Colon (tissue), 2 donors: Measurements from ENCODE around the gene RND3.

Experiments
- FAIRE-seq: peaks from 2 replicates; lab custom pipeline; 2012; peaks lifted over from hg19 to GRCh38; lab: Jason Lieb, UNC
- donor health status: control.
- donor health status: control.

The RND3 gene

GRCh38 chr2:150491943-150492342, 4.5 kb upstream of the RND3 start:
- no peak for FAIRE-seq

GRCh38 chr2:150491430-150491829, 4.0 kb upstream of the RND3 start:
- no peak for FAIRE-seq

DNA sequence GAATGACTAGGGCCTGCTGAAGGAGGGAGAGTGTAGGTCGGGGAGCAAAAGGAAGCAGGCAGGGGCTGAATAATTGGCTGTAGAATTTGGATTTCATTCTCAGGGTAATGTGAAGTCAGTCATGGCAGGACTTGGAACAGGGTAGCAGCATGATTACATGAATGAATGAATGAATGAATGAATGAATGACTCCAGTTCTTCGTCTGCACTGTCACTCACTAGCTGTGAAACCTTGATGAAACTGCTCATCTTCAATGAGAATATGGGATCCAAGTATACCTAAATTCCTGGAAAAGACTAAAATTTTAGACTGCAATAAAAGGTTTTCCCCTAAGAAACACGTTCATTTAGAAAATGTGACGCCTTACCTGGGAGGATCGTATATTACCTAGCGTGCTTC, 3.0 kb upstream of the RND3 start:
- FAIRE-seq, result no peak

DNA sequence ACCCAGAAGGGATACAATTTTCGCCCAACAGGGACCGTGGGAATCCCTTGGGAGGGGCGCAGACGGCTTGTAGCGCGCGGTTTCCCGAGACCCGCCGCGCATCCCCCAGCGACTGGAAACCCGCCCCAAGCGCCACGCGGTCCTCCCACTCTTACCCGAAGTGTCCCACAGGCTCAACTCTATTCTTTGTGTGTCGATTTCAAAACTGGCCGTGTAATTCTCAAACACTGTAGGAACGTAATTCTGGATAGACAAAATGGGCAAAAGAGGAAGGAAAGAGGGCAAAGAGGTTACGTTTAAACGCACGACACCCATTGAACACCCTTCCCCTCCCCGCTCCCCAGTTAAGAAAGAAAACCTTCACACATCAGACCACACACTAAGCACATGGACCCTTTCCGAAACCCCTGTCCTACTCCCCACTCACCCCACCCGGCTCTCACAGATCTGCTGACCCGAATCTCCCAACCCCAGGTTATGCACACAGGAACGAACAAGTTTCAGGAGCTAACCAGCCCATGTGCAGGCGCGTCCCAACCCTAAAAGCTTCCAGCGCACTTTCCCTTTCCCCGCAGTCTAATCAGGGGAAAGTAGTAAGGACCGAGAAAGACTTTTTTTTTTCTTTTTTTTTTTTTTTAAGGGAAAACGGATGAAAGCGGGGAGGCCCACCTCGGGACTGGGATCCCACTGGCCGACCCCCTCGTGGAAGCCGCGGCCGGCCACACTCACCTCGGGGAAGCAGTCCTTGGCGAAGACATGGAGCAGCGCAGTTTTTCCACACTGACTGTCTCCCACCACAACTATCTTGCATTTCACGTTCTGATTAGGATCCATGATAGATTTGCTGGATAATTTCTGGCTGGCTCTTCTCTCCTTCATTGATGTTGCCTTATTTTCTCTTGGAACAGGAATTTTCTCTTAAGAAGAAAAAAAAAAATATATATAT, 655 bp downstream of the RND3 start:
- FAIRE-seq, result no peak

GRCh38 chr2:150485871-150486538, 1.5 kb downstream of the RND3 start:
- no peak for FAIRE-seq

- FAIRE-seq, result no peak
Observed at GRCh38 chr2:150485114-150485870, 2.2 kb downstream of the RND3 start.

GRCh38 chr2:150484461-150485021, 2.9 kb downstream of the RND3 start:
- no peak for FAIRE-seq

DNA sequence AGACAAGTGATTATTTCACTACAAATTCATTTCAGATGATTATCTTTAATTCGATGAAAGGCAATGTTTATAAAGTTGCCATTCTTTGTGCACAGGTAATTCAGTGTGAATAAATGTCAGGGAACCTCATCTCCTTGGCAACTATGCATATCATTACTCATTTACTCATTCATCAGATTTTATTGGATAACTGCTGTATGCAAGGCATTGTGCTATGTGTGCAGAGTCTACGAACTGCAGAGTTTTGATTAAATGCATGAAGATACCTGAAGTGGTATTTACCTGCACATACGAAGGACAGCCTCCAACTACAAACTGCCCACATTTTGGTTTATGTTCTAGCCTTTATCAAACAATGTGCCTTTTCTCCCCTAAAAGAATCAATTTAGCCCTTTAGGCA, 3.5 kb downstream of the RND3 start:
- no peak for FAIRE-seq

DNA sequence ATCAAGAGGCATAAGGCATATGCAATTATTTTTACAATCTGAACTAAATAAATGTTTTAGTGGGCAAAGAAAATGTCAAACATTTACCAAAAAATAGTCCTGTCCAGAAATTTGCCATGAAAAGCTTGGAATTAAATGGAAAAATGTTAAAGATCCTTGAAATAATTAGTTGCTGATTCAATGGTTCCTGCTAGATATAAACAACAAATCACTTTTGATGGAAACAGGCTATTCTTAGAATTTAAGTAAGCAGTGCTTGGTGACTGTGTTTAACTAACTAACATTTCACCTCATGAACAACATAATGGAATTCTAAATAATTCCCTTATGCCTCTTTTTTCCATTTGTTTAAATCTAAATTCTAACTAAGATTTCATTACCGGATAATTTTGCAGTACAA, 3.9 kb downstream of the RND3 start:
- no peak for FAIRE-seq

- no peak for FAIRE-seq
Observed at GRCh38 chr2:150482667-150483400, 4.6 kb downstream of the RND3 start.

DNA sequence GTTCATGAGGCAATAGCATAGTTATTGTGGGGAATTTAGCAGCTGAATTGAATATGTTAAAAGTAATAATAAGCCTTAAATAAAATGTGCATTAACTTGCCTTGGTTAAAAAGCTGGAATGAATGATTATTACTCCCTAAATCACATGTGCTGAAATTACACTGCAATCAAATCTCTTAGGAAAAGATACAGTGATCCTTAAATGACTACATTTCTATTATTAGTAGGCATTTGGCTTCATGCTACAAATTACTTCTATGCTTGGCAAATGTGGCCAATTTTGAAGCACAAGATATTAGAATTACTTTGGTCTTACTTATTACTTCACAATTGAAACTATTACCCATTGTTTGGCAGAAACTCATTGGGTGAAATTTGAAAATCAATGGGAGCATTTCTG, 5.4 kb downstream of the RND3 start:
- FAIRE-seq, result no peak

- FAIRE-seq, result no peak
Observed at GRCh38 chr2:150480971-150481830, 6.3 kb downstream of the RND3 start.

DNA sequence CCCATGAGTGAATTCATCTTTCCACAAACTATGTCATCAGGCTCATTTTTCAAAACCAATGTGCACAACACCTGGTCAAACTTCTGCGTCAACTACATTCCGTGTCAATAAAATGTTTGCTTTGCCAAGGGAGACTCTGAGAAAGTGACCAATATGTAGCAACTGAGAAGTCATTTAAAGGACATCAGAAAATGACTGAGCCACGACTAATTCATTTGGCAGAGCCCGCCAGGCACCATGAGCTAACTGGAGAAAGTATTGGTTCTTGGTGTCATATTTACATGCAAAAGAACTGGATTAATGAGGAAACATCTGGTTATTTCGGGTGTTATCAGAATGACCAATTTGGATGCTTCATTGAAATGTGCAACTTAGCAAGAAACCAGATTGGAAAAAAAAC, 7.2 kb downstream of the RND3 start:
- no peak for FAIRE-seq

DNA sequence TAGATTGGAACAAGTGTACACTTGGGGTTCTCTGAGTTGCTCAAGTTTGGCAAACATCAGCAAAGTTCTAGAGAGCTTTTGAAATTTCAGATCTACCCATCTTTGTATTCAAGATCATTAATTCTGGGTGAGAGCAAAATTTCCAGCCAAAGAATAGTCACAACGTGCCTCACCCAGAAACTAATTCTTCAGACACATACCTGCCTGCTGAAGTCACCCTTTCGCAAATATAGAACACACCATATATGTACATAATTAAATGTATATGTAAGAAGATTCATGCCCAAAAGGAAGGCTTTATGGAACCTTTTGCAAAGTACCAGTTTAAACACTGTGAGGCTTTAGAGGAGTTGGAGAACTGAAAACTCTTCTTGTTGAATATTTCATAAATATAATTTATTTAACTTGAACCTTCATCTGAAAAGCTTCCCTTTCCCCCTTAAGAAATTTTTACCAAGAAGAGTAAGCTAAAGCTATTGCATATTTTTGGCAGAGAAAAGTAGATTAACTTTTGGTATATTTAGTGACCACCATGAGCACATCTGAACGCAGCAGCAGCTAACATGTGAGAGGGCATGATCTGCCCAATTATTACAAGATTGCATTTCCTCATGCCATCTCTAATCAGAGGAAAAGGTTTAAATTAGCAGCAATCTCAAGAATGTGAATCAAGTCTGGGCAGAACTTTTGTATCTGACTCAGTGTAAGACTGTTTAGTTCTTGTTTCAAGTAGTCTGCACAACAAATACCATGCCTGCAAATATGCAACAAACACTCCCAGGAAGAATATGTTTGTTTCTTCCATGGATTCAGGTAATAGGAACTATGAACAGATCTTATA, 8.2 kb downstream of the RND3 start:
- no peak for FAIRE-seq

GRCh38 chr2:150478200-150478974, 9.1 kb downstream of the RND3 start:
- FAIRE-seq, result no peak

DNA sequence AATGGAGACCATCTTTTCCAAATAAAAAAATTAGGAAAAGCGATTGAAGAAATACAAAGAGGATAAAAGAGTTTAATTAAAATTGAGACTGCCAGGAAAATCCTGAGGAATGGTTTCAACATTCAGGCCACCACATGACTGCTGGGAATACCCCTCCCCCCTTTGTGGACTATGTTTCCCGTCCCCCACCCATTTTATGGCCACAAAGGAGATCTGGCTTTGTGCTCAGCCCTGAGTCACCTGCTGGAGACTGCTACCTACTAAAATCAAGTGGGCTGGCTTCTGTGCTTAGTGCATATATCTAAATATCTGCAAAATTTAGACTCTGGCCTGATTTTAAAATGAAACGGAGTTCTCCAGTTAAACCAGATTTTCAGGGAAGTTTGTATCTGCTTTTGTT, 10.1 kb downstream of the RND3 start:
- no peak for FAIRE-seq

GRCh38 chr2:150476809-150477302, 10.6 kb downstream of the RND3 start:
- FAIRE-seq, result no peak

DNA sequence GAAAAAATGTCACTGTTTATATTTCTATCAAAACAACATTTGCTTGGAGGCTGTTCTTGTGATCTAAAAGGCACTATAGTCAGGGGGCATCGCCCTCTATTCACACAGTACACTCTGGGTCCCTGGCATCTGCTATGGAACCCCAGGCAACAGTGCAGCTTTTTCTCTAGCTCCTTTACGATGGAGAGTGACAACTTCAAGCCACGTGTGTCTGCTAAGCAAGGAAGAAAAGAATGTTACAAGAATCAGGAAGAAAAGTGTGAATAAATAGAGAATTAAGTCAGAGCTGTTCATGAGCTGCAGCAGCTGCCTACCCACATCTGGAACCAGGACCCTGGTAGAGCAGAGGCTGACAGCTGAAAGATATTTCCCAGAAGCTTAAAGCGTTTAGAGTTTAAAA, 11.2 kb downstream of the RND3 start:
- FAIRE-seq, result no peak
